NCI-H748 treated with DMSO at 0.1 percent for 48 hours (cell line): Measurements from ENCODE around the gene VWDE.

Experiments used
- DNase-seq: peaks from one replicate; lab custom pipeline; 2025; lab: John Stamatoyannopoulos, UW

The VWDE gene

GRCh38 chr7:12281038-12281437 is 122.6 kb downstream of the VWDE start:
- DNase-seq: no peak
